Measurements from ENCODE around the gene SLC39A13.

The SLC39A13 gene

GRCh38 chr11:47426062-47426956 lies 17.9 kb downstream of the SLC39A13 start, which contains the start of gene PSMC3:
PSMC3 (minus strand) TSS chr11:47426439; CDS start chr11:47426279, 160 bp downstream.
- Histone ChIP-seq H3K79me2 (ENCODE audit: control insufficient read depth, insufficient read depth, low read length) (peaks cover 14% of the 10 kb centered on the region), H3K27ac (ENCODE audit: low read depth, low read length) (no peak within 1 kb of the TSS), H4K5ac (ENCODE audit: low read length) (peak within 1 kb of the TSS; percentile 84), H3K9ac (ENCODE audit: low read length) (peak within 1 kb of the TSS; percentile 95), H3K4me1 (ENCODE audit: control insufficient read depth, low read depth, low read length) (no peaks in the 10 kb centered on the region), H3K79me1 (ENCODE audit: low read length) (peaks cover 17% of the 10 kb centered on the region), H2BK15ac (replicated peaks; ENCODE audit: low read depth) (no peak within 1 kb of the TSS), H3K56ac (ENCODE audit: low read length) (peak within 1 kb of the TSS; percentile 95), H3K23ac (ENCODE audit: low read length) (no peak within 1 kb of the TSS), H3K18ac (ENCODE audit: low read length) (peak within 1 kb of the TSS; percentile 88), H2BK5ac (ENCODE audit: low read length) (peak within 1 kb of the TSS; percentile 76), H2BK120ac (ENCODE audit: low read depth, low read length) (peak within 1 kb of the TSS; percentile 62), H3K4me3 (ENCODE audit: low read length) (peak within 1 kb of the TSS; percentile 93), H3K4me2 (ENCODE audit: low read length) (peak within 1 kb of the TSS; percentile 78), H3K36me3 (ENCODE audit: control insufficient read depth, insufficient read depth, low read length) (peaks cover 12% of the 10 kb centered on the region), H3K4ac (ENCODE audit: low read depth, low read length) (peak within 1 kb of the TSS; percentile 73), H2AK5ac (ENCODE audit: low read length) (no peak within 1 kb of the TSS), H3K27me3 (ENCODE audit: insufficient read depth, low read length, poor library complexity) (no peaks in the 10 kb centered on the region), H4K8ac (ENCODE audit: low read depth, low read length) (no peak within 1 kb of the TSS)
- no CpG with 5 or more reads among the region's 62 CpGs for WGBS (ENCODE audit: extremely low coverage, insufficient coverage, low lambda C conversion rate)
- peak; percentile 97 for DNase-seq

DNA sequence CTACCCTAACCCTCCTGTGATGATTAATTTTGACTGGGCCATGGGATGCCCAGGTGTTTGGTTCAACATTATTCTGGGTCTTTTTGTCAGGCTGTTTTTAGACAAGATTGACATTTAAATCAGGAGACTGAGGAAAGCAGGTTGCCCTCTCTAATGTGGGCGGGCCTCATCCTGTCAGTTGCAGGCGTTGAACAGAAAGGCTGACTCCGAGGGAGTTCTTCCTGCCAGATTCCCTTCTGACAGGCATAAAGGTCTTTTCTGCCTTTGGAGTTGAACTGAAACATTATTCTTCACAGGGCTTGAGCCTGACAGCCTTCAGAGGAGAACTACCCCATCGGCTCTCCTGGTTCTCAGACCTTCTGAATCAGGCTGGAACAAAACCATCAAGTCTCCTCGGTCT lies 22.1 kb downstream of the SLC39A13 start:
- Histone ChIP-seq H3K56ac (ENCODE audit: low read length) (no peak overlapping the region), H3K4ac (ENCODE audit: low read depth, low read length) (no peak overlapping the region), H3K79me2 (ENCODE audit: control insufficient read depth, insufficient read depth, low read length) (peaks cover 2% of the 10 kb centered on the region), H2BK120ac (ENCODE audit: low read depth, low read length) (no peak overlapping the region), H4K8ac (ENCODE audit: low read depth, low read length) (no peak overlapping the region), H2AK5ac (ENCODE audit: low read length) (no peak overlapping the region), H3K4me1 (ENCODE audit: control insufficient read depth, low read depth, low read length) (no peaks in the 10 kb centered on the region), H3K18ac (ENCODE audit: low read length) (no peak overlapping the region), H3K23ac (ENCODE audit: low read length) (no peak overlapping the region), H3K27ac (ENCODE audit: low read depth, low read length) (no peak overlapping the region), H4K5ac (ENCODE audit: low read length) (no peak overlapping the region), H3K4me3 (ENCODE audit: low read length) (no peak overlapping the region), H3K9ac (ENCODE audit: low read length) (no peak overlapping the region), H3K79me1 (ENCODE audit: low read length) (peaks cover 2% of the 10 kb centered on the region), H2BK15ac (replicated peaks; ENCODE audit: low read depth) (no peak overlapping the region), H2BK5ac (ENCODE audit: low read length) (no peak overlapping the region), H3K27me3 (ENCODE audit: insufficient read depth, low read length, poor library complexity) (no peaks in the 10 kb centered on the region), H3K36me3 (ENCODE audit: control insufficient read depth, insufficient read depth, low read length) (no peaks in the 10 kb centered on the region), H3K4me2 (ENCODE audit: low read length) (no peak overlapping the region)
- WGBS (ENCODE audit: extremely low coverage, insufficient coverage, low lambda C conversion rate), result no CpG with 5 or more reads among the region's 5 CpGs
- no peak for DNase-seq

DNA sequence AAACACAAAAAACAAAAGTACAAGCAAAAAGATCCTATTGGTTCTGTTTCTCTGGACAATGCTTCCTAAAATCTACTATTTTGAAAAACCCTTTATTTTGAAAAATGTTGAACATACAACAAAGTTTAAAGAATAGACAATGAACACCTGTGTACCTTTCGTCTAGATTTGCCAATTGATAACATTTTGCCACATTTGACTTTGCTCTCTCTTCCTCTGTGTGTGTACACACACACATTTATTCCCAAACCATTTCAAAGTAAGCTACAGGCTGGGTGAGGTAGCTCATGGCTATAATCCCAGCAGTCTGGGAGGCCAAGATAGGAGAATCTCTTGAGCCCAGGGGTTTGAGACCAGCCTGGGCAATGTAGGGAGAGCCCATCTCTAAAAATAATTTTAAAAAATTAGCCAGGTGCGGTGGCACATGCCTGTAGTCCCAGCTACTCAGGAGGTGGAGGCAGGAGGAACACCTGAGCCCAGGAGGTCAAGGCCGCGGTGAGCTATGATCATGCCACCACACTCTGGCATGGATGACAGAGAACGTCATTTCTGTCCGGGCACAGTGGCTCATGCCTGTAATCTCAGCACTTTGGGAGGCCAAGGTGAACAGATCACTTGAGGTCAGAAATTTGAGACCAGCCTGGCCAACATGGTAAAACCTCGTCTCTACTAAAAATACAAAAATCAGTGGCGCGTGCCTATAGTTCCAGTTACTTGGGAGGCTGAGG lies 23.1 kb downstream of the SLC39A13 start:
- H3K79me2 ChIP-seq (ENCODE audit: control insufficient read depth, insufficient read depth, low read length), result no peaks in the 10 kb centered on the region
- H4K5ac ChIP-seq (ENCODE audit: low read length), result no peak overlapping the region
- H3K18ac ChIP-seq (ENCODE audit: low read length), result no peak overlapping the region
- no peak overlapping the region for H3K4ac ChIP-seq (ENCODE audit: low read depth, low read length)
- no peak overlapping the region for H2BK120ac ChIP-seq (ENCODE audit: low read depth, low read length)
- no peak overlapping the region for H3K9ac ChIP-seq (ENCODE audit: low read length)
- no peak overlapping the region for H3K56ac ChIP-seq (ENCODE audit: low read length)
- no peak overlapping the region for H3K27ac ChIP-seq (ENCODE audit: low read depth, low read length)
- no CpG with 5 or more reads among the region's 9 CpGs for WGBS (ENCODE audit: extremely low coverage, insufficient coverage, low lambda C conversion rate)
- no peak overlapping the region for H2BK5ac ChIP-seq (ENCODE audit: low read length)
- no peak for DNase-seq
- no peak overlapping the region for H2AK5ac ChIP-seq (ENCODE audit: low read length)
- no peaks in the 10 kb centered on the region for H3K79me1 ChIP-seq (ENCODE audit: low read length)
- no peaks in the 10 kb centered on the region for H3K4me1 ChIP-seq (ENCODE audit: control insufficient read depth, low read depth, low read length)
- H3K23ac ChIP-seq (ENCODE audit: low read length), result no peak overlapping the region
- no peaks in the 10 kb centered on the region for H3K27me3 ChIP-seq (ENCODE audit: insufficient read depth, low read length, poor library complexity)
- H3K4me3 ChIP-seq (ENCODE audit: low read length), result no peak overlapping the region
- H2BK15ac ChIP-seq (replicated peaks; ENCODE audit: low read depth), result no peak overlapping the region
- H3K4me2 ChIP-seq (ENCODE audit: low read length), result no peak overlapping the region
- H3K36me3 ChIP-seq (ENCODE audit: control insufficient read depth, insufficient read depth, low read length), result no peaks in the 10 kb centered on the region
- no peak overlapping the region for H4K8ac ChIP-seq (ENCODE audit: low read depth, low read length)

DNA sequence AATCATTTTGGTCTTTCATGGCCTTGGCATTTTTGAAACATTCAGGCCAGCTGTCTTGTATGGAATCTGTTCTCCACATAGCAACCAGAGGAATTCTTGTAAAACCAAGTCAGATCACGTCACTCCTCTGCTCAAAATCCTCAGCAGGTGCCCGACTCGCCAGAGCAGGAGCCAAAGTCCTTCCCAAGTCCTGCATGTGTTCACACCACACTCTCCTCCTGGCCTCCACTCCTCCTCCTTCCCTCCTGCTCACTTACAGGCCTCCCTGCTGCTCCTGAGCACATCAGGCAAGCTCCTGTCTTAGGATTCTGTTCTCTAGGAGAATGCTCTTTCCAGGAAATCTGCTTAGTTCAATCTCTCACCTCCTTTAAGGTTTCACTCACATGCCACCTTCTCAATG lies 24.8 kb downstream of the SLC39A13 start:
- no peak for DNase-seq
- Histone ChIP-seq H3K18ac (ENCODE audit: low read length) (no peak overlapping the region), H2BK120ac (ENCODE audit: low read depth, low read length) (no peak overlapping the region), H4K8ac (ENCODE audit: low read depth, low read length) (no peak overlapping the region), H3K27me3 (ENCODE audit: insufficient read depth, low read length, poor library complexity) (no peaks in the 10 kb centered on the region), H3K27ac (ENCODE audit: low read depth, low read length) (no peak overlapping the region), H3K4me1 (ENCODE audit: control insufficient read depth, low read depth, low read length) (no peaks in the 10 kb centered on the region), H3K23ac (ENCODE audit: low read length) (no peak overlapping the region), H3K9ac (ENCODE audit: low read length) (no peak overlapping the region), H2AK5ac (ENCODE audit: low read length) (no peak overlapping the region), H3K36me3 (ENCODE audit: control insufficient read depth, insufficient read depth, low read length) (no peaks in the 10 kb centered on the region), H2BK15ac (replicated peaks; ENCODE audit: low read depth) (no peak overlapping the region), H3K79me2 (ENCODE audit: control insufficient read depth, insufficient read depth, low read length) (no peaks in the 10 kb centered on the region), H4K5ac (ENCODE audit: low read length) (no peak overlapping the region), H3K4me2 (ENCODE audit: low read length) (no peak overlapping the region), H3K4ac (ENCODE audit: low read depth, low read length) (no peak overlapping the region), H3K56ac (ENCODE audit: low read length) (no peak overlapping the region), H3K4me3 (ENCODE audit: low read length) (no peak overlapping the region), H2BK5ac (ENCODE audit: low read length) (no peak overlapping the region), H3K79me1 (ENCODE audit: low read length) (no peaks in the 10 kb centered on the region)
- no CpG with 5 or more reads among the region's 3 CpGs for WGBS (ENCODE audit: extremely low coverage, insufficient coverage, low lambda C conversion rate)

DNA sequence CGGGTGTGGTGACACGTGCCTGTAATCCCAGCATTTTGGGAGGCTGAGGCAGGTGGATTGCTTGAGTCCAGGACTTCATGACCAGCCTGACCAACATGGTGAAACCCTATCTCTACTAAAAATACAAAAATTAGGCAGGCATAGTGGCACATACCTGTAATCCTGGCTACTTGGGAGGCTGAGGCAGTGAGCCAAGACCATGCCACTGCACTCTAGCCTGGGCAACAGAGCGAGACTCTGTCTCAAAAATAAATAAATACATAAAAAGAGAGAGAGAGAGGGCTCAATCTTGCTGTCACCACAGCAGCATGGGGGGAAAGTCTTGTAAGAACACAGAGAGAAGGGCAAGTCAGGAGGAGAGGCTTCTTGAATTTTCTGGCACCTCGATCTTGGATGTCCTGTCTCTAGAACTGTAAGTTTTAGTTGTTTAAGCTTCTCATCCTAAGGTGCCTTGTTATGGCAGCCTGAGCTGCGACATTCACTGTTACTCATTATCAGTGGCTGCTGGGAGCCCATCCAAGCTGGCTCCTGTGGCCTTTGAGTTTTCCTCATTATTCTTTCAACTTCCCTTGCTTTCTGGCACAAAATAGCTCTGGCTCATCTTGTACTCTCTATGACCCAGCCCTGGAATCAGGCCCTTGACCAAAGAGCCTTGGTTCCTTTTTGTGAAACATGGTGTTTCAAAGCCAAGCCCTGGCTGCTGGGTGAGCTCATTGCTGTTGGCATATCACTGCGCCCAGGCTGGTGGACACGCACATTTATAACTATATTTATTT lies 25.8 kb downstream of the SLC39A13 start:
- no peak overlapping the region for H3K23ac ChIP-seq (ENCODE audit: low read length)
- H3K9ac ChIP-seq (ENCODE audit: low read length), result no peak overlapping the region
- H2AK5ac ChIP-seq (ENCODE audit: low read length), result no peak overlapping the region
- no peak overlapping the region for H4K8ac ChIP-seq (ENCODE audit: low read depth, low read length)
- DNase-seq, result no peak
- no peak overlapping the region for H2BK15ac ChIP-seq (replicated peaks; ENCODE audit: low read depth)
- no peak overlapping the region for H2BK120ac ChIP-seq (ENCODE audit: low read depth, low read length)
- H3K27me3 ChIP-seq (ENCODE audit: insufficient read depth, low read length, poor library complexity), result no peaks in the 10 kb centered on the region
- no CpG with 5 or more reads among the region's 7 CpGs for WGBS (ENCODE audit: extremely low coverage, insufficient coverage, low lambda C conversion rate)
- no peak overlapping the region for H4K5ac ChIP-seq (ENCODE audit: low read length)
- H2BK5ac ChIP-seq (ENCODE audit: low read length), result no peak overlapping the region
- no peaks in the 10 kb centered on the region for H3K4me1 ChIP-seq (ENCODE audit: control insufficient read depth, low read depth, low read length)
- no peak overlapping the region for H3K27ac ChIP-seq (ENCODE audit: low read depth, low read length)
- no peaks in the 10 kb centered on the region for H3K79me2 ChIP-seq (ENCODE audit: control insufficient read depth, insufficient read depth, low read length)
- no peak overlapping the region for H3K4ac ChIP-seq (ENCODE audit: low read depth, low read length)
- no peak overlapping the region for H3K56ac ChIP-seq (ENCODE audit: low read length)
- H3K36me3 ChIP-seq (ENCODE audit: control insufficient read depth, insufficient read depth, low read length), result no peaks in the 10 kb centered on the region
- no peak overlapping the region for H3K4me2 ChIP-seq (ENCODE audit: low read length)
- no peak overlapping the region for H3K18ac ChIP-seq (ENCODE audit: low read length)
- H3K4me3 ChIP-seq (ENCODE audit: low read length), result no peak overlapping the region
- no peaks in the 10 kb centered on the region for H3K79me1 ChIP-seq (ENCODE audit: low read length)

Measured in mesendoderm (in vitro differentiated cells).